ENCODE data around the gene MUC4.

- TF ChIP-seq TAF1 (IDR thresholded peaks at IDR 0.05; ENCODE audit: low read depth) (no peak), CTCF (IDR thresholded peaks at IDR 0.05; ENCODE audit: poor library complexity, severe bottlenecking) (no peak), SMC3 (conservative IDR thresholded peaks at IDR 0.05; ENCODE audit: poor library complexity) (no peak)
Measured at GRCh38 chr3:195714380-195715011, 97.2 kb downstream of the MUC4 start.
